Cardiac septum (tissue), 1 donor: ENCODE data around the gene KCNS3. TPM values are rescaled to one million over a fixed set of nuclear protein-coding genes. Genes with fewer than 3 reads are reported as not detected.
"Not testable (repeated sequence)": the region's sequence is repeated elsewhere in the genome, so short reads cannot be mapped to it uniquely, and the experiment has no call there.

Experiments used
- DNase-seq: peaks from one replicate; pipeline ENCODE4 v3.0.0-alpha.2; 2020; ENCODE audit warnings: low spot score
- intact Hi-C: fragments of 100-400 bp; cut with DNase I; formaldehyde crosslinking; loops from one replicate; pipeline ENCODE4 v1.14.0; 2022
- total RNA-seq: library from RNA; stranded (reverse); fragmentation: NEBNext Ultra II Directional; extraction: Animal tissue kit (Norgen Biotek cat#: 25700); gene quantifications from one replicate; pipeline ENCODE4 v1.2.1, GENCODE V29; 2021
- donor health status: DM: no; HTN: no; CAD: no.

Gene KCNS3
- total RNA-seq, 1 donor from 2014 or later: 3.7 TPM

DNA sequence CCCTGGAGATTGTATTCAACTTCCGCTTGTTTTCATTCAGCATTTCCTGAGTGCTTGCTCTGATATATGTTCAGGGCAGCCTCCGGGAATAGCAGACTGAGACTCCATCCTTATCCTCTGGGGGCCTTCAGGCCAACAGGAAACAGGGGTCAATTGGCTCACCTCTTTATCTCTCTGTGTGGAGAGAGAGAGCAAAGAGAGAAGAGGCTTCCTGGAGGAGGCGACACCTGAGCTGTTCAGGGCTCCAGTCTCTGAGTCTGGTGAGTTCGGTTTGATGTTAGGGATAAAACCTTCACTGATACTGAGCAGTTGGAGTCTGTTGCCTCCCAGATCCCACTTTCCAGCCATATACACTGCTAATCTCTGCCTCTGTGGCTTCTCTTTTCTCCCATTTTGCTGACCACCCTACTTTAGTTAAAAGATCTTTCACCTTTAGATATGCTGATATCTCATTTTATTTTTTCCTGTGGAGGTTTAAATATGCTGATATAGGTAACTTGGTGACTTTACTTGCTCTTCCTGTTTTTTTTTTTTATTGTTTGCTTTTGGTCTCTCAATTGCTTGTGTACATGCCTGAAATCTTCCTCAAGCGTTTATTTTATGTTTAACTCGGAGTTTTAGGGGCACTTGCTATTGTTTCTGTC is 56.9 kb downstream of the KCNS3 start:
- no peak for DNase-seq
- intact Hi-C loops: no loop called here

GRCh38 chr2:17936599-17936998 is 58.1 kb downstream of the KCNS3 start:
- no peak for DNase-seq
- intact Hi-C loops: no loop called here

DNA sequence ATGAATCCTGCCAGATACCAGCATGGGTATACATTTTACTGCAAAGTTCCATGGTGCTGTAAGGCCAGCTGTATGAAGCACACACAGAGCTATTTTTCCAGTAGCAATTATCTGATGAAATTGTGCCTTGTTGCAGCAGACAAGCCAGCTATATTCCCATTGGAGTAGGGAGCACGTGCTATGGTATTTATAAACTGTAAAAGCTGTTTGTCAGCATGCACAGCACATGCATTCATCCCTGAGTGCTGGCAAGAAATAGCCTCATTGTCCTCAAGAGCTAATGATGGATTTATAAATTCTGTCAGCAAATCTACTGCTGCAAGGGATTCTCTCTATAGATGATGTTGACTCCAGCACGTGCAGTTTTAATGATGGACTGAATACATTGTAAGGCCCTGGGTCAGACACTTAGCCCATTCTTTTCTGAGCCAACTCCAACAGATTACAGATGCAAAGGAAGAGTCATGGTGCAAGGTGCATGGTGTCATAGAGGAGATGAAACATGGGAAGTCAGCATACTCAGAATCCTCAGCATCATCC is 61.7 kb downstream of the KCNS3 start:
- no peak for DNase-seq

DNA sequence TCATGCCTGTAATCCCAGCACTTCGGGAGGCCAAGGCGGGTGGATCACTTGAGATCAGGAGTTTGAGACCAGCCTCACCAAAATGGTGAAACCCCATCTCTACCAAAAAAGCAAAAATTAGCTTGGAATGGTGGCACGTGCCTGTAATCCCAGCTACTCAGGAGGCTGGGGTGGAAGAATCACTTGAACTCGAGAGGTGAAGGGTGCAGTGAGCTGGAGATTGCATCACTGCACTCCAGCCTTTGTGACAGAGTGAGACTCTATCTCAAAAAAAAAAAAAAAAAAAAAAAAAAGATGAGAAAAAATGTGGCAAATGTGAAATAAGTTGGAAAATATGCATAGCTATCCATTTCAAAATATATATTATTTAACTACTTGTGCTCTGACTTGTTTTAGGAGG is 65.0 kb downstream of the KCNS3 start:
- intact Hi-C loops: no loop called here
- DNase-seq: no peak

More for the DNA sequence above, 61.7 kb downstream of the KCNS3 start:
- intact Hi-C loops: no loop called here

DNA sequence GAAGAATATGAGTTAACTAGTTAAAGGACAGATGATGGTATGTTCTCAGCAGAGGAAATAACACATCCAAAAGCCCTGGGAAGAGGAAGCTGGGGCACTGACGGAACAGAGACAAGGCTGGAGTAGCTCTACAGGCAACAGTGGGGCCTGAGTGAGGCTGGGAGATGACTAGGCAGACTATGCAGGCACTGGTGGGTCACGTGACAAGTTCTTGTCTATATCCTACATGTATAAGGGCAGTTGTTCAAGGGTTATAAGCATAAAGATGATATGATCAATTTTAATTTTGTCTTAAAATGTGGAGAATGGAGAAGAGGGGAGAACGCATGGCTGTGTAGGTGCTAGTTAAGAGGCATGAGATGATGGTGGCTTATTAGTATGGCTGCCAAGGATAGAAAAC is 68.6 kb downstream of the KCNS3 start:
- no peak for DNase-seq
- intact Hi-C loops: no loop called here

DNA sequence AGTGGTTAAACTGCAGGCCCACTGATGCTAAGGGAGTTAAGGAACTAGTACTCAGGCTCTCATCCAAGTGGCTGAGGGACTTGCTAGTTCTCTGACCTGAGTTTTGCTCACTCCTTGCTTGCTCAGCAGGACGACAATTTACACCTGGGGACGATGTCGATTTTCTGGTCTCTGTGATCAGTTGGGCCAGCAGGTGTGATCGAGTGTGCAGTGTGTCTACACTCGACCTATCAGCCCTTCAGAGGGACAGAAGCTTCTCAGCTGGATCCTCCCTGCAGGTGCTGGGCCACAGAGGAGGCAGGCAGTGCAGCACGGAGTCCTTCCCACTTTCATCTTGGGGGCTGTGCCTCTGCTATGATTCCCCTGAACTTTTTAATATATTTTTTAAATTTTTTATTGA is 71.5 kb downstream of the KCNS3 start:
- intact Hi-C loops: no loop called here

DNA sequence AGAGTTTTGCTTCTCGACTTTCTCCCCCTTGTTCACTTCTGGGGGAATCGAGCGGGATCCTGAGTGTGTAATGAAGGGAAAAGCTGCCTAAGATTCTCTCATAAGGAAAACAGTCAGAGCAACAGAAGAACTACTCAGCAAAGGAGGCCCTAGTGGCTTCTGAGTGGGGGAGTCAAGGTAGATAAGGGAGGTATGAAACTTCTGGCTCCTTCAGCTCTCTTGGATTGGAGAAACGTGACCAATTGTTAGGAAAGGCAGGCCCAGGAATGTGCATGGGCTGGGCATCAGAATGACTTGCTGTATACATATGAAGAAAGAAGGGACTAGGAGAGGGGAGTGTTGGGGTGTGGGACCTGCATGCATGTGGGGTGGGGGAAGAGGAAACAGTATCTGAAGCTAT is 73.1 kb downstream of the KCNS3 start:
- DNase-seq: no peak
- intact Hi-C loops: no loop called here

More for the DNA sequence above, 71.5 kb downstream of the KCNS3 start:
- no peak for DNase-seq

GRCh38 chr2:17958466-17959092 is 80.1 kb downstream of the KCNS3 start:
- DNase-seq: no peak
- intact Hi-C loops: no loop called here

GRCh38 chr2:17959356-17959755 is 80.9 kb downstream of the KCNS3 start:
- DNase-seq: no peak
- intact Hi-C loops: no loop called here

- intact Hi-C loops: no loop called here
- DNase-seq: no peak
Measured at GRCh38 chr2:17959833-17960232, 81.4 kb downstream of the KCNS3 start.

DNA sequence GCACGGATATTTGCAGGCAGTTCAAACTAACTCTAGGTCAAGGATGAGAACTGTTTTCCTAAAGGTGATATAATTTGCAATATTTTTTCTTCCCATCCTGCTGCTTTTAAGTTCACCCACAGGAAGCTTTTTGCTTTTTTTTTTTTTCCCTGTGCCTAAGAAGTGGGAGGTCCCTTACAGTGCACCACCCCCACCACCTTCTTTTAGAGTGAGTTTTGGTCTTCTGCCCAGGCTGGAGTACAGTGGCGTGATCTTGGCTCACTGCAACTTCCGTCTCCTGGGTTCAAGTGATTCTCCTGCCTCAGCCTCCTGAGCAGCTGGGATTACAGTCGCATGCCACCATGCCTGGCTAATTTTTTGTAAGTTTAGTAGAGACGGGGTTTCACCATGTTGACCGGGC is 82.5 kb downstream of the KCNS3 start:
- intact Hi-C loops: no loop called here
- no peak for DNase-seq

GRCh38 chr2:17961789-17962188 is 83.3 kb downstream of the KCNS3 start:
- no peak for DNase-seq
- intact Hi-C loops: no loop called here

DNA sequence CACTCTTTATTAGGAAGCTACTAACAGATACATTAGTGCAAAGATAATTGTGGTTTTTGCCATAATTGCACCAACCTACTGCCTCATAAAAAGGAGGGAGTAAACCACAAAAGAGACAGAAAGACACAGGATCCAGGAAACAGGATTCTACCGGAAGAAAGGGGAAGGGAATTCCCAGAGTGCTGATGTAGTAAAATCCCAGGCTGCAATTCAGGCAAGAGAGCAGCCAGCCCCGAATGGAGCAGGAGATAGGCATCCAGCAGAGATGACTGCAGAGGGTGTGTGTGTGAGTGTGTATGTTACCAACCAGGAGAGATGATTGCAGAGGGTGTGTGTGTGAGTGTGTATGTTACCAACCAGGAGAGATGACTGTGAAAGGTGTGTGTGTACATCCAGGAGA is 84.4 kb downstream of the KCNS3 start:
- intact Hi-C loops: no loop called here
- DNase-seq: no peak

DNA sequence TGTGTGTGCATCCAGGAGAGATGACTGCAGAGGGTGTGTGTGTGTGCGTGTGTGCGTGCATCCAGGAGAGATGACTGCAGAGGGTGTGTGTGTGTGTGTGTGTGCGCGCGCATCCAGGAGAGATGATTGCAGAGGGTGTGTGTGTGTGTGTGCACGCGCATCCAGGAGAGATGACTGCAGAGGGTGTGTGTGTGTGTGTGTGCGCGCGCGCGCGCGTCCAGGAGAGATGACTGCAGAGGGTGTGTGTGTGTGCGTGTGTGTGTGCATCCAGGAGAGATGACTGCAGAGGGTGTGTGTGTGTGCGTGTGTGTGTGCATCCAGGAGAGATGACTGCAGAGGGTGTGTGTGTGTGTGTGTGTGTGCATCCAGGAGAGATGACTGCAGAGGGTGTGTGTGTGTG is 85.1 kb downstream of the KCNS3 start:
- intact Hi-C loops, DNase-seq: not testable (repeated sequence)

- no peak for DNase-seq
- intact Hi-C loops: no loop called here
Measured at GRCh38 chr2:17965196-17965595, 86.7 kb downstream of the KCNS3 start.

- DNase-seq: no peak
- intact Hi-C loops: no loop called here
Measured at GRCh38 chr2:17966798-17967197, 88.3 kb downstream of the KCNS3 start.

- no peak for DNase-seq
- intact Hi-C loops: no loop called here
Measured at GRCh38 chr2:17969661-17970060, 91.2 kb downstream of the KCNS3 start.

DNA sequence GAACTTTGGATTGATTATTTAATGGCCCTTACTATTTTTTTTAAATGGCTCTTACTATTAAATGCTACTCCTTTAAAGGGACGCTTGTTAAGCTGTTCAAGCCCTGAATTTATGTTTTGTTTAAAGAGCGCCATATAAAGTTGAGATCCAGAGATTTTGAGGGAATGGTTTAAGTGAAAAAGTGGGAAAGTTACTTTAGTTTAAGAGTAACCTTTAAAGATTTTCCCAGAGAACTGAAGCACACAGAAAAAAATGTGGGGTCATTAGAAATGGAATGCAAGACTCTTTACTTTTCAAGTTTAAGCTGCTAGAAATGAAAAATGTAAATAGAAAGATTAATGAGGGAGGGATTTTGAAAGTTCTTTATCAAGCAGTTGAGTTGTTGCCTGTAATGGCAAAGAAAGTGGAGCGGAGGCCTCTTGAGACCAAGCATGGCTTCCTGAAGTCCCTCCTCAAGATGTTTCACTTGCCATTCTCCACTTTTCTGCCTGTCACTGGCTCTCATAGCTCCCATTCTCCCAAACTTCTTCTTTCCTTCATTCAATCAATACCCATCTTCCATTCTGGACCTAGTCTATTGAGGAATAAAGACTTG is 93.2 kb downstream of the KCNS3 start:
- intact Hi-C loops: no loop called here
- no peak for DNase-seq

DNA sequence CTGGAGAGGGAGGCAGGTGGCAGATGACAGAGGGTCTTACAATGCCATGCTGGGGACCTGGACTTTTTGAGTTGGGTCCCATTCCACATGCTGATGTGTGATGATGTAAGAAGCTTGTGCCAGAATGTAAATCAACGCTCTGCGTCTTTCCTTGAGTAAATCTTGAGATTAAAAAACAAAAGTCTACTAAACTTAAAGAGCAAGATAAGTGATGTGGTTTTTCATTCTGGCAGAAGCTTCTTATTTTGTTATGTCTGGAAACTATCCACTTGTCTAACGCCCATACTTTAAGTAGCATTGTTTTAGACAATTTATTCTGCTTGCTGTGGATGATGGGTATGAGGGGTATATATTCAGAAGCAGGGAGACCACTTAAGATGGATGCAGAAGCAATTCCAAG is 94.5 kb downstream of the KCNS3 start:
- DNase-seq: no peak
- intact Hi-C loops: no loop called here

- no peak for DNase-seq
- intact Hi-C loops: no loop called here
Measured at GRCh38 chr2:17975401-17975800, 96.9 kb downstream of the KCNS3 start.
